Measurements from ENCODE around the gene SLCO2A1.

Gene SLCO2A1

GRCh38 chr3:133881939-133882825 is 147.5 kb downstream of the SLCO2A1 start:
- DNase-seq = no peak

- no peak for DNase-seq
Measured at GRCh38 chr3:133881492-133881891, 148.2 kb downstream of the SLCO2A1 start.

- no peak for DNase-seq
Measured at GRCh38 chr3:133880886-133881455, 148.8 kb downstream of the SLCO2A1 start.

- DNase-seq = no peak
Measured at GRCh38 chr3:133880287-133880686, 149.4 kb downstream of the SLCO2A1 start.

- DNase-seq = no peak
Measured at GRCh38 chr3:133878518-133878917, 151.2 kb downstream of the SLCO2A1 start.
